Choroid plexus epithelial cell (primary cell): ENCODE measurements around the gene HPGDS.
"Not testable (repeated sequence)": the region's sequence is repeated elsewhere in the genome, so short reads cannot be mapped to it uniquely, and the experiment has no call there.

Experiments used
- DNase-seq: peaks from one replicate; pipeline ENCODE4 v3.0.0-alpha.2; 2010; ENCODE audit warnings: low read depth
- H3K4me3 ChIP-seq: 2 replicates; pipeline ENCODE4 v1.5.1; 2011; ENCODE audit warnings: low read depth, mild to moderate bottlenecking, control low read depth, low read length, moderate library complexity
- CTCF ChIP-seq: conservative IDR thresholded peaks from 2 replicates; pipeline ENCODE4 v1.5.1; 2011; ENCODE audit warnings: low read depth, mild to moderate bottlenecking, control low read depth, inconsistent platforms, low read length, moderate library complexity

Gene HPGDS

GRCh38 chr4:94333866-94334265, 8.8 kb downstream of the HPGDS start:
- no peak overlapping the region for H3K4me3 ChIP-seq
- TF ChIP-seq CTCF: no peak
- no peak for DNase-seq

GRCh38 chr4:94332983-94333590, 9.5 kb downstream of the HPGDS start:
- TF ChIP-seq CTCF: peak; percentile 60
- H3K4me3 ChIP-seq: no peak overlapping the region
- DNase-seq: peak; percentile 52

- DNase-seq: no peak
Measured at GRCh38 chr4:94329933-94330332, 12.7 kb downstream of the HPGDS start.

GRCh38 chr4:94325835-94326234, 16.8 kb downstream of the HPGDS start:
- DNase-seq: no peak
- TF ChIP-seq CTCF: no peak
- no peak overlapping the region for H3K4me3 ChIP-seq

More at GRCh38 chr4:94329933-94330332, 12.7 kb downstream of the HPGDS start:
- no peak overlapping the region for H3K4me3 ChIP-seq
- no peak for TF ChIP-seq CTCF

GRCh38 chr4:94319927-94320326, 22.7 kb downstream of the HPGDS start:
- DNase-seq, H3K4me3 ChIP-seq: not testable (repeated sequence)

- no peak for TF ChIP-seq CTCF
- no peak overlapping the region for H3K4me3 ChIP-seq
- DNase-seq: no peak
Measured at GRCh38 chr4:94307231-94307871, 35.3 kb downstream of the HPGDS start.

GRCh38 chr4:94306713-94307112, 35.9 kb downstream of the HPGDS start:
- DNase-seq: peak; percentile 48
- TF ChIP-seq CTCF: no peak
- no peak overlapping the region for H3K4me3 ChIP-seq
